Ramos (cell line): ENCODE data around the gene LARGE1.

Source experiments
- in situ Hi-C: fragments of 300-500 bp; cut with MboI; formaldehyde crosslinking; loops from one replicate; pipeline ENCODE4 v1.14.3; 2022; ENCODE audit warnings: low sequenced_read_pairs; ENCODE audit not compliant: unreplicated experiment

LARGE1 gene

GRCh38 chr22:33555814-33556522 is 364.3 kb downstream of the LARGE1 start:
- in situ Hi-C loops = no loop called here

DNA sequence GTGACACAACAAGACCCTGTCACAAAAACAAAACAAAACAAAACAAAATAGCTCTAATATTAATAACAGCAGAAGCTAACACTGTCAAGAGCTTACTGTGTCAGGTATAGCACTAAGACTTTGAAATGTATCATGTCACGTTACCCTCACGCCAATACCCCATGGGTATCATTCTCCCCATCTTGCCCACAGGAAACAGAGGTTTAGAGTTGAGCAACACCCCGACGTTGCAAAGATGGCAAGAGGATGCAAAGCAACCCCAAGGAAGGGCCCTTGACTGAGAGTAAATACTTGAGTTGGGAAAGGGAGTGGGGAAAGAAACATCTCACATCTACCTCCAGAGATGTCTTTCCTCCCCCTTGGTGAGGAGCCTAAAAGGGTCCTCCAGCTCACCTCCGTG is 366.8 kb downstream of the LARGE1 start:
- in situ Hi-C loops = no loop called here

GRCh38 chr22:33544707-33545106 is 375.6 kb downstream of the LARGE1 start:
- in situ Hi-C loops = no loop called here

- in situ Hi-C loops = no loop called here
Observed at GRCh38 chr22:33542722-33543121, 377.6 kb downstream of the LARGE1 start.

DNA sequence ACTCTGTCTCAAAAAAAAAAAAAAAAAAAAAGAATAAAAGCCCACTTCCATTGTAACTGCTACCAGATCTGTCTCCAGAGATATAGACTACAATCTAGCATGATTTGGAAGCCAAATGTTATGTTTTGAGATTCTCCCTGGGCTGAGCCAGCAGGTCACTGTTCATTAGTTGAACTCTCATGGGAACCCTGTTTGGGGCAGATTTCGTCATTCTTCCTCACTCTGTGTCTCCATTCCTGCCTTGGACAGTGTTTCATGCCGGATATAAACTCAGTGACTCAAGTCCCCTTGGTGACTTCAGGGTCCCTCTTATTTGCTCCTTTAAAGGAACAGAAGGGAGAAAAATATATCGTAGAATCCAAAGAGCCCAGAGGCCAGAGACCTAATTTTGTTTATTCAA is 378.1 kb downstream of the LARGE1 start:
- in situ Hi-C loops = no loop called here

DNA sequence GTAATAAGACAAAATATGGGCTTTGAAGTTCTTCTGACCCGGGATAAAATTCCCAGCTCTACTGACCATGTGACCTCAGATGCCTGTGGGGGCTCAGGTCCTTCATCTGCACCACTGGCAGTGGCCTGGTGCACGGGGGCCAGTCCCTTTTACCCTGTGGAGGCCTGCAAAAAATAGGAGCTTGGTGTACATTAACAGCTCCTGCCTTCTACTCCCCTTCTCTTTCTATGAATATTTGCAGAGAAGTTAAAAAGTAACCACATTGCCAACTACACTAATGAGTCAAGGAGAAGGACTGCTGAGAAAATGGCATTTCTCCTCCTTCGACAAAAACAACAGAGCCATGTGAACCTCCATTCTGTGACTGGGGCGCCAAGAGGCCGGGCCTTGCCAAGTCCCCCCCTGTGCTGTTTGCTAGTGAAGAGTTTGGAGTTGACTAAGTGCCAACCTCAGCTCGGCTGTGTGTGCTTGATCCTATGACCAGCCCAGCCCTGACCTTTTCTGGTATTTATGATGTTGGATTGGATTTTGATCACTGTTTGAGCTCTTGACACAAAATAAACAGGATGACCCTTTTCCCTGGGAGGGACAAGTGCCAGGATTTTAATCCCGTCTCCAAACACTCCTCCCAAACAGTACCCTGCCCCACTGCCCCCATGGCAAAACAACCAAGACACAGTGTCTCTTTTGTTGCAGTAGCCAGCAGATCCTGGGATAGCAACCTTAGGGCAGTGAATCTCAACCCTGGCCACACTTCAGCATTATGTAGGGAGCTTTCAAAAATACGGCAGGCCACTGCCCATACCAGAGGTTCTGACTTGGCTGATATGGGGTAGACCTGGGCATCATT is 380.1 kb downstream of the LARGE1 start:
- in situ Hi-C loops = no loop called here

DNA sequence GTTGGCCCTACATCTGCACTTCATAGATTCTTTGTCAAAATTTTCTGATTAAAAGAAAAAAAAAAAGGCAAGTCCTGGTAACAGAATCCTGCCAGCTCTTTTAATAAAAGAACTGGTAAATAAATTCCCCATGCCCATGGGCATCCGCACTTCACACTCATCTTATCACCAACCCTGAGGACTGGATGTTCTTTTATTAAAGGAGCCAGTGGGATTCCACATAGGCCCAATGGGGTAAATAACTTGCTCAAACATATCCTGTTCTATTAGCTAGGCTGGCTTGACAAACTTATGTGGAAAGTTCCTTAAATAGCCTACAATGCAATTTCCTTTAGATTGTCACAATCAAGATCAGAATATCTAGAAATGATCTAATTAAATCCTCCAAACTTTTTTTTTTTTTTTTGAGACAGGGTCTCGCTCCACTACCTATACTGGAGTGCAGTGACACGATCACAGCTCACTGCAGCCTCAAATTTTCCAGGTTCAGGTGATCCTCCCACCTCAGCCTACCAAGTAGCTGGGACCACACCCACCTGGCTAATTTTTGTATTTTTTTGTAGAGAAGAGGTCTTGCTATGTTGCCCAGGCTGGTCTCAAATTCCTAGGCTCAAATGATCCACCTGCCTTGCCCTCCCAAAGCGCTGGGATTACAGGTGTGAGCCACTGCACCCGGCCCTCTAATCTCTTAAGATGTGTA is 380.9 kb downstream of the LARGE1 start:
- in situ Hi-C loops = no loop called here

- in situ Hi-C loops = no loop called here
Observed at GRCh38 chr22:33538277-33538885, 381.9 kb downstream of the LARGE1 start.

- in situ Hi-C loops = no loop called here
Observed at GRCh38 chr22:33537059-33537458, 383.2 kb downstream of the LARGE1 start.

DNA sequence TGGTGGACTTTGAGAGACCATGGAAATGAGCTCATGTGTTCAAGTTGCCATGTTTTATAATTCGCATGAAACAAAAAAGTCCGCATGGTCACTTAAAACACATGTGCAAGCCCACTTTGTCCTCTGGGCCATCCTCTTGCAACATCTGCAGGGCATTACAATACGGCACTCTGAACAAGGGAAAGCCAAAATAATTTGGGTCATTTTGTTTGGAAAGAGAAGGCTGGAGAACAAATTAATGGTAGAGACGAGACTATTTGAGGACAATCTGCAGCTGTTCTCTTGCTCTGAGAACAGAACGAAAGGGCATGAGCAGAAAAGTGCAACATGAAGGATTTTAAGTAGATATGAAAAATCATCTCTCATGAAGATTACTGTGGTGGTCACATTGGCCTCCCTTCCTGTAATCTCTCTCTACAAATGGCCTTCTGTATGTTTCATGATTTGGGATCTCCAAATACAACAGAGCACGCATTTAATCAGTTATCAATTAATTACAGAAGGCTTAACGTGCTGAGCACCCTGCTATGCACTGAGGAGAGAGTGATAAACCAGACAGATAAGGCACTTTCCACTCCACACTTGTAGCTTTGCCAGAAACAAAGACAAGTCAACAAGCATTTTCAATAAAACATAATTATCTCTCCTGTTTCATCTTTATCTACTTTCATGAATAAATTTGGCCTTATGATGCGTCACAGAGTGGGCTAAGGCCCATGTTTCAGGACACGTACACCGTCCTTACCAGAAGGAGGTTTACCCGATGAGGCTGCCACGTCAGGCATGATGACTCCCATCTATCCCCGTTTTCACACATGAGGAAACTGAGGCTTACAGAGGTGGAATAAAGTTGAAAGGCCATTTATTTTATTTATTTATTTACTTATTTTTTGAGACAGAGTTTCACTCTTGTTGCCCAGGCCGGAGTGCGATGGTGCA is 384.1 kb downstream of the LARGE1 start:
- in situ Hi-C loops = no loop called here

GRCh38 chr22:33529424-33530113 is 390.7 kb downstream of the LARGE1 start:
- in situ Hi-C loops = no loop called here

- in situ Hi-C loops = no loop called here
Observed at GRCh38 chr22:33528183-33528582, 392.1 kb downstream of the LARGE1 start.

GRCh38 chr22:33526434-33527107 is 393.7 kb downstream of the LARGE1 start:
- in situ Hi-C loops = no loop called here

DNA sequence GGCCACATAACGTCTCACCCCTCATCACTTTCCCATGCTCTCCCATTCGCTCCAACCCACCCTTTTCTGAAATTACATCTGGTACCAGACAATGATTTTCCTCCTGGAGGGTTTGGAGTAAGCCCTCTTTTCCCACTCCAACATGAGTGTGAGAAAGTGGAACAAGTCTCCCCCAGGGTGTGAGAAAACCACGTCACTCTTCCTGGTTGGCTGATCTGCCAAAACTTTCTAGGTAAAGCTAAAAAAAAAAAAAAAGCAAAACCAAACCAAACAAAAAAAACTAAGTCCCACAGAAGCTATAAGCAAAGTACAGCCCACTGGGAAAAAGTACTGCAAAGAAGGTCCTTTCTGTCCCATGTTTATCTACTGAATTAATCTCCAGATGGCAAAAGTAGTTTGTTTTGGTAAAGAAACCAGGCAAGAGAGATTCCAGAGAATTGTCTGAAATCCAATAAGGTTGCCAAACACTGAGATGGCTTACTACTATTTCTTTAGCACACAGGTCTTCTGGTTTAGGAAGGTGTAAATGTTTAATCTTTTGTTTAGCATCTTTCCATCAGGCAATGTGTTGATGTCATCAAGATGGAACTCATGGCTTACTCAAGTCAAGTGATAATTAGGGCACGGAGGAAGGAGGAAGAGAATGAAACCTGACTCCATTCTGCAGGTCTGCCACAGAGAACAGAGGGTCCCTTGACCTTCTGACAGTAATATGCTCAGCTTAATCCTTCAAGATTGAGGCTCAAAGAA is 395.6 kb downstream of the LARGE1 start:
- in situ Hi-C loops = loop anchor here (5.0 kb wide), 1 partner anchor 53 kb away; no protein-coding TSS in a partner anchor

DNA sequence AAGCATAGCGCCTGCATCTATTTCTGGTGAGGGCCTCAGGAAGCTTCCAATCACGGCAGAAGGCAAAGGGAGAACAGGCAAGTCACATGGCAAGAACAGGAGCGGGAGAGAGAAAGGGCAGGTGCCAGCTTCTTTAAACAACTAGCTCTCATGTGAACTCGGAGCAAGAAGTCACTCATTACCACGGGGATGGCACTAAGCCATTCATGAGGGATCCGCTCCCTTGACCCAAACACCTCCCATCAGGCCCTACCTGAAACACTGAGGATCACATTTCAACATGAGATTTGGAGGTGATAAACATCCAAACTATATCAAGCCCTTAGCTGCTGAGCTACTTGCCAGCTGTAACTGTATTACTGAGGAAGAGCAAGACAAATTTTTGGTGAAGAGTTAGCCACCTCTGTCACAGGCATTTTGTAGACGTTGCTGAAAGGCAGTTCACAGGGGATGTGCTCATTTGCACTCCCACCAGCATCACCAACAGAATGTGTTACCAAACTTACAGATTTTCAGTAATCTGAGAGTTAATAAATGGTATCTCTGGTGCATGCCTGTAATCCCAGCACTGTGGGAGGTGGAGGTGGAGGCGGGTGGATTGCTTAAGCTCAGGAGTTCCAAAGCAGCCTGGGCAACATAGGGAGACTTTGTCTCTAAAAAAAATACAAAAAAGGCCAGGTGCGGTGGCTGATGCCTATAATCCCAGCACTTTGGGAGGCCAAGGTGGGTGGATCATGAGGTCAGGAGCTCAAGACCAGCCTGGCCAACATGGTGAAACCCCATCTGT is 398.2 kb downstream of the LARGE1 start:
- in situ Hi-C loops = loop anchor here (5.0 kb wide), 1 partner anchor 55 kb away; no protein-coding TSS in a partner anchor

DNA sequence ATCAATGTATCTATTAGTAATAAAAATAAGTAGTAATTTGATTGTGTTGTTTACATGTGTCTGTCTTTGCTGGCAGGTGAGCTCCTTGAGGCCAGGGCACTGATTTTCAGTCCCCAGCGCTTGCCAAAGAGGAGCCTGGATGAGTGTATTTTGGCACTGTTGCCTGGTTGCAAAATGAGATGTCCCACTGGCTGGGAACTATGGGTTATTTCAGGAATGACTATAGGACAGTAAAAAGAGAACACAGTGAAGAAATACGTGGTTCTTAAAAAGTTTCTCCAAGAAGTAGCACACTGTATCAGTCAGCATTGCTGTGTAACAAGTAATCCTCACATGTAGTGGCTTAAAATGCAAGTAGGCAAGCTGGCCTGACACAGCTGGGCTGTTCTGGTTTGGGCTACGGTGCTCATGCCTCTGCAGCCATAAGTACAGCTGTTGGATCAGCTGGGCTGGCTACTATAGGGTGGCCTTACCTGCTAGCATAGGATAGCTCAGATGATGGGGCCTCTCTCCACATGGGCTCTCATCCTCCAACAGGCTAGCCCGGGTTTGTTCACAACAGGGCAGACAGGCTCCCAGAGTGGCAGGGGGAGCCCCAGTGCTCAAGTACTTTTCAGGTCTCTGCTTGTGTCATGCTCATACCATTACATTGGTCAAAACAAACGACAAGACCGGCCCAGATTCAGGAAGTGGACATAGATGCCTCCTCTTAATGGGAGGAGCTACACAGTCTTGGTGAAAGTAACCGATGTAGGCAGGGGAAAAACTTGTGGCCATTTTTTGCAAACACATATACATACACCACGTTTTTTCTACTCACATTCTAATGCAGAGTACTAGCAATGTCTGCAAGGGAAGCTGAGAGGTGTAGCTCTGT is 399.1 kb downstream of the LARGE1 start:
- in situ Hi-C loops = loop anchor here (5.0 kb wide), 1 partner anchor 56 kb away; no protein-coding TSS in a partner anchor
